Mammary epithelial cell (primary cell): ENCODE measurements around the gene ADGRG1.

Experiments used
- CTCF ChIP-seq, 2 donors: IDR thresholded peaks in 1 of 2; conservative IDR thresholded peaks in 1 of 2; 2 replicates each; pipeline ENCODE4 v1.5.1; 2011 to 2012; ENCODE audit warnings: inconsistent platforms in 2 of 2, low read length in 2 of 2, mild to moderate bottlenecking in 2 of 2, control low read depth in 1 of 2, low read depth in 1 of 2; ENCODE audit not compliant: insufficient read depth in 1 of 2; ENCODE audit errors: extremely low read depth in 1 of 2
- EZH2 ChIP-seq: IDR thresholded peaks from 2 replicates; pipeline ENCODE4 v1.6.1; 2012; ENCODE audit warnings: low read length, inconsistent platforms, borderline replicate concordance

- no peak for TF ChIP-seq CTCF (conservative IDR thresholded peaks at IDR 0.05 in 1 of 2, IDR thresholded peaks at IDR 0.05 in 1 of 2; ENCODE audit: extremely low read depth in 1 of 2, insufficient read depth in 1 of 2, low read depth in 1 of 2, low read length in 2 of 2)
- TF ChIP-seq EZH2: no peak
These were observed 38.1 kb downstream of the ADGRG1 start for GRCh38 chr16:57666353-57667047.
